PC-3 (cell line): ENCODE results near the gene CRADD.

Experiments
- CTCF ChIP-seq: fragments of 300-600 bp; sonication (generic); conservative IDR thresholded peaks from 2 replicates; pipeline ENCODE4 v1.5.1; 2017; ENCODE audit warnings: antibody characterized with exemption, low read depth, mild to moderate bottlenecking, low read length
- EZH2 ChIP-seq: fragments of 300-600 bp; sonication (generic); IDR thresholded peaks from one replicate; pipeline ENCODE4 v1.6.1; 2017; ENCODE audit warnings: antibody characterized with exemption, mild to moderate bottlenecking, low read length; ENCODE audit not compliant: unreplicated experiment

GRCh38 chr12:93860668-93861373 lies 183.6 kb downstream of the CRADD start:
- TF ChIP-seq EZH2 (no peak), CTCF (no peak)
